ENCODE results near the gene PRSS21. TPM values are rescaled to one million over a fixed set of nuclear protein-coding genes. Genes with fewer than 3 reads are reported as not detected.

The PRSS21 gene
- polyA plus RNA-seq, 1 of the 3 experiments (the other 2 are of a cell fraction) = not detected

GRCh38 chr16:2836646-2837508 is 19.8 kb downstream of the PRSS21 start:
- H3K4me1 ChIP-seq (ENCODE audit: control insufficient read depth in 1 of 2, insufficient read depth in 2 of 2, low read depth in 1 of 2, low read length in 1 of 2) = peaks cover 0 to 4% of the 10 kb centered on the region in 2 experiments; a peak in 1 of 4 replicates
- no peak overlapping the region for H3K27ac ChIP-seq (ENCODE audit: low read depth in 2 of 2, low read length in 1 of 2)
- WGBS (ENCODE audit: low lambda C conversion rate) = 80% methylated on average over 11 of the region's 13 CpGs
- H3F3A ChIP-seq (replicated peaks; ENCODE audit: insufficient read depth) = peaks cover 9% of the 10 kb centered on the region
- H2AFZ ChIP-seq (ENCODE audit: low read depth) = no peak overlapping the region
- H3K9ac ChIP-seq = no peak overlapping the region
- no peak overlapping the region for H3K4me3 ChIP-seq (ENCODE audit: low read depth in 2 of 2, low read length in 1 of 2)
- H3K9me2 ChIP-seq = no peaks in the 10 kb centered on the region
- H3K4me2 ChIP-seq = no peak overlapping the region
- no peaks in the 10 kb centered on the region for H3K9me3 ChIP-seq
- no peaks in the 10 kb centered on the region for H3K36me3 ChIP-seq (replicated peaks in 1 of 2; ENCODE audit: control insufficient read depth in 1 of 2, insufficient read depth in 2 of 2, low read length in 1 of 2)
- no peaks in the 10 kb centered on the region for H4K20me1 ChIP-seq (ENCODE audit: insufficient read depth)
- POLR2A ChIA-PET = no interaction called here
- H3K27me3 ChIP-seq (ENCODE audit: insufficient read depth) = no peaks in the 10 kb centered on the region; the same call in 1 of the 2 replicates
- no peaks in the 10 kb centered on the region for H3K79me2 ChIP-seq (ENCODE audit: insufficient read depth)
- DNase-seq = no peak
- CTCF ChIA-PET = no interaction called here
- TF ChIP-seq EP300 (IDR thresholded peaks at IDR 0.05; ENCODE audit: borderline replicate concordance in 1 of 2, low read depth in 1 of 2, low read length in 1 of 2) (no peak), EZH2phosphoT487 (IDR thresholded peaks at IDR 0.05; ENCODE audit: borderline replicate concordance, low read depth) (no peak), MAX (IDR thresholded peaks at IDR 0.05; ENCODE audit: low read depth) (no peak), FOXM1 (IDR thresholded peaks at IDR 0.05; ENCODE audit: low read depth) (no peak), TCF12 (IDR thresholded peaks at IDR 0.05) (no peak), GATA2 (CRISPR knock-in tag; IDR thresholded peaks at IDR 0.05) (no peak), IRF3 (IDR thresholded peaks at IDR 0.05; ENCODE audit: low read depth, low read length) (no peak), TAF1 (IDR thresholded peaks at IDR 0.05; ENCODE audit: borderline replicate concordance, low read depth, low read length) (no peak), SIN3A (IDR thresholded peaks at IDR 0.05; ENCODE audit: borderline replicate concordance, low read depth, low read length) (no peak), RCOR1 (IDR thresholded peaks at IDR 0.05; ENCODE audit: low read length) (no peak), PBX3 (IDR thresholded peaks at IDR 0.05) (no peak), JUND (IDR thresholded peaks at IDR 0.05) (no peak), GABPA (IDR thresholded peaks at IDR 0.05; ENCODE audit: low read depth) (no peak), USF2 (IDR thresholded peaks at IDR 0.05; ENCODE audit: borderline replicate concordance, low read depth, low read length) (no peak), MEF2A (IDR thresholded peaks at IDR 0.05; ENCODE audit: borderline replicate concordance, low read depth) (no peak), POLR2AphosphoS5 (IDR thresholded peaks at IDR 0.05; ENCODE audit: low read depth, low read length) (no peak), ZBTB33 (IDR thresholded peaks at IDR 0.05; ENCODE audit: borderline replicate concordance, low read depth) (no peak), MXI1 (IDR thresholded peaks at IDR 0.05; ENCODE audit: low read depth, low read length) (no peak), FOXJ3 (CRISPR knock-in tag; IDR thresholded peaks at IDR 0.05) (no peak)
